ENCODE results near the gene RASGRP1. TPM values are rescaled to one million over a fixed set of nuclear protein-coding genes. Genes with fewer than 3 reads are reported as not detected.

Gene RASGRP1
- total and polyA plus RNA-seq, 10 of the 15 experiments (the other 5 are each of a cell fraction or from before 2014, with no cell fraction given): 5.6 to 234 (median 20.9) TPM

GRCh38 chr15:38509152-38509551, 55.5 kb downstream of the RASGRP1 start:
- Histone ChIP-seq H3K27ac (ENCODE audit: control insufficient read depth, insufficient read depth) (peak overlapping the region; percentile 50), H3K4me2 (ENCODE audit: control insufficient read depth, insufficient read depth) (no peak overlapping the region), H3K36me3 (ENCODE audit: control insufficient read depth in 2 of 2, insufficient read depth in 2 of 2, low read length in 1 of 2) (peaks cover 15 to 16% of the 10 kb centered on the region in 2 experiments), H2AFZ (ENCODE audit: control insufficient read depth, low read depth, low read length) (no peak overlapping the region), H3K4me1 (ENCODE audit: control insufficient read depth, insufficient read depth, low read length) (peaks cover 11% of the 10 kb centered on the region), H3K27me3 (replicated peaks in 1 of 2; ENCODE audit: control insufficient read depth in 2 of 2, insufficient read depth in 2 of 2, low read length in 1 of 2) (no peaks in the 10 kb centered on the region), H3K4me3 (no peak overlapping the region), H3K9me3 (replicated peaks; ENCODE audit: control insufficient read depth, insufficient read depth, low read length) (no peaks in the 10 kb centered on the region), H4K20me1 (ENCODE audit: control insufficient read depth, insufficient read depth) (no peaks in the 10 kb centered on the region), H3K9ac (ENCODE audit: control insufficient read depth, insufficient read depth, low read length) (no peak overlapping the region), H3K79me2 (ENCODE audit: control insufficient read depth, insufficient read depth, low read length) (no peaks in the 10 kb centered on the region)
- SMC1A ChIA-PET (ENCODE audit: uncharacterized antibody, unreplicated experiment): interaction anchor here (1.3 to 17.5 kb wide), 3 partner anchors 12 to 178 kb away, joined by 3 to 208 read pairs (median 31); no protein-coding TSS in a partner anchor
- RAD21 ChIA-PET (ENCODE audit: unreplicated experiment): interaction anchor here (1.2 kb wide), 1 partner anchor 175 kb away, joined by 3 read pairs; no protein-coding TSS in a partner anchor
- CTCF ChIA-PET: interaction anchor here (4.9 kb wide), 1 partner anchor 181 kb away, joined by 37 read pairs; no protein-coding TSS in a partner anchor
- in situ Hi-C loops (cut with MboI): no loop called here
- DNase-seq (ENCODE audit: low read depth, low spot score) (no peak), ATAC-seq (no peak), FAIRE-seq (no peak)
- 87% methylated on average over 4 of the region's 4 CpGs for WGBS (ENCODE audit: insufficient coverage, insufficient replicate concordance, low lambda C conversion rate, missing lambda C conversion rate)
- no peak for TF ChIP-seq IRF4 (IDR thresholded peaks at IDR 0.05; ENCODE audit: low read depth, low read length)
- no peak for TF ChIP-seq BACH1 (IDR thresholded peaks at IDR 0.05; ENCODE audit: borderline replicate concordance)
- no peak for TF ChIP-seq PML (IDR thresholded peaks at IDR 0.05; ENCODE audit: low read length)
- no peak for TF ChIP-seq RB1 (IDR thresholded peaks at IDR 0.05; ENCODE audit: borderline replicate concordance)
- TF ChIP-seq TCF12 (IDR thresholded peaks at IDR 0.05; ENCODE audit: low read depth, low read length): no peak
- TF ChIP-seq NFIC (IDR thresholded peaks at IDR 0.05; ENCODE audit: low read depth, low read length): no peak
- no peak for TF ChIP-seq ZBTB11 (CRISPR knock-in tag; IDR thresholded peaks at IDR 0.05)
- no peak for TF ChIP-seq GABPA (IDR thresholded peaks at IDR 0.05; ENCODE audit: low read depth)
- no peak for TF ChIP-seq PAX5 (IDR thresholded peaks at IDR 0.05; ENCODE audit: borderline replicate concordance, low read depth, low read length)
- BruUV-seq (replicated peaks): no TSS peak
- intact Hi-C loops (cut with micrococcal nuclease; ENCODE audit: unreplicated experiment): loop anchor here (5.0 kb wide), 2 partner anchors 33 to 67 kb away; no protein-coding TSS in a partner anchor
- POLR2A ChIA-PET: no interaction called here

Measured in GM12878 (cell line).